Measurements from ENCODE around the gene THBS2. TPM values are rescaled to one million over a fixed set of nuclear protein-coding genes. Genes with fewer than 3 reads are reported as not detected.
"Not testable (repeated sequence)": the region's sequence is repeated elsewhere in the genome, so short reads cannot be mapped to it uniquely, and the experiment has no call there.

The THBS2 gene
- polyA plus RNA-seq, 4 donors: 0.45 to 7.9 (median 2.8) TPM

- 91 to 96% (median 92%) methylated on average over 3 of the region's 3 CpGs for WGBS, 3 donors
- Histone ChIP-seq H3K4me3 (ENCODE audit: low read depth in 1 of 3, low read length in 3 of 3) (no peak overlapping the region), H3K4me1 (ENCODE audit: control insufficient read depth in 3 of 3, insufficient read depth in 2 of 3, low read depth in 1 of 3, low read length in 2 of 3) (no peaks in the 10 kb centered on the region), H3K27me3 (ENCODE audit: control insufficient read depth in 3 of 3, insufficient read depth in 3 of 3, low read length in 3 of 3) (no peaks in the 10 kb centered on the region), H3K36me3 (ENCODE audit: control insufficient read depth in 3 of 3, insufficient read depth in 2 of 3, low read depth in 1 of 3, low read length in 3 of 3) (no peaks in the 10 kb centered on the region), H3K9me3 (ENCODE audit: control insufficient read depth in 2 of 2, insufficient read depth in 1 of 2, low read depth in 1 of 2, low read length in 1 of 2) (no peaks in the 10 kb centered on the region), H3K27ac (ENCODE audit: low read depth in 1 of 3, low read length in 2 of 3) (no peak overlapping the region)
- FAIRE-seq (no peak), DNase-seq (no peak)
Observed at GRCh38 chr6:169184419-169184818, 69.2 kb downstream of the THBS2 start.

- no peaks in the 10 kb centered on the region for H3K27me3 ChIP-seq (ENCODE audit: control insufficient read depth in 3 of 3, insufficient read depth in 3 of 3, low read length in 3 of 3)
- FAIRE-seq (no peak), DNase-seq (no peak)
- H3K36me3 ChIP-seq (ENCODE audit: control insufficient read depth in 3 of 3, insufficient read depth in 2 of 3, low read depth in 1 of 3, low read length in 3 of 3): no peaks in the 10 kb centered on the region
- 85 to 93% (median 88%) methylated on average over 8 of the region's 8 CpGs for WGBS, 3 donors
- no peaks in the 10 kb centered on the region for H3K9me3 ChIP-seq (ENCODE audit: control insufficient read depth in 2 of 2, insufficient read depth in 1 of 2, low read depth in 1 of 2, low read length in 1 of 2)
- no peak overlapping the region for H3K4me3 ChIP-seq (ENCODE audit: low read depth in 1 of 3, low read length in 3 of 3)
- no peaks in the 10 kb centered on the region for H3K4me1 ChIP-seq (ENCODE audit: control insufficient read depth in 3 of 3, insufficient read depth in 2 of 3, low read depth in 1 of 3, low read length in 2 of 3)
- H3K27ac ChIP-seq (ENCODE audit: low read depth in 1 of 3, low read length in 2 of 3): no peak overlapping the region
Observed at GRCh38 chr6:169183233-169183632, 70.4 kb downstream of the THBS2 start.

- not testable (repeated sequence) for DNase-seq; H3K27me3 ChIP-seq (ENCODE audit: control insufficient read depth in 3 of 3, insufficient read depth in 3 of 3, low read length in 3 of 3); H3K4me3 ChIP-seq (ENCODE audit: low read depth in 1 of 3, low read length in 3 of 3); H3K36me3 ChIP-seq (ENCODE audit: control insufficient read depth in 3 of 3, insufficient read depth in 2 of 3, low read depth in 1 of 3, low read length in 3 of 3); H3K27ac ChIP-seq (ENCODE audit: low read depth in 1 of 3, low read length in 2 of 3); H3K4me1 ChIP-seq (ENCODE audit: control insufficient read depth in 3 of 3, insufficient read depth in 2 of 3, low read depth in 1 of 3, low read length in 2 of 3); H3K9me3 ChIP-seq (ENCODE audit: control insufficient read depth in 2 of 2, insufficient read depth in 1 of 2, low read depth in 1 of 2, low read length in 1 of 2); FAIRE-seq
- WGBS, 3 donors: 94 to 100% (median 98%) methylated on average over 1 of the region's 1 CpG
Observed at GRCh38 chr6:169179831-169180230, 73.8 kb downstream of the THBS2 start.

GRCh38 chr6:169177516-169178166, 76.0 kb downstream of the THBS2 start:
- H3K9me3 ChIP-seq (ENCODE audit: control insufficient read depth in 2 of 2, insufficient read depth in 1 of 2, low read depth in 1 of 2, low read length in 1 of 2): no peaks in the 10 kb centered on the region
- H3K4me1 ChIP-seq (ENCODE audit: control insufficient read depth in 3 of 3, insufficient read depth in 2 of 3, low read depth in 1 of 3, low read length in 2 of 3): no peaks in the 10 kb centered on the region
- no peak for DNase-seq
- 73 to 86% (median 79%) methylated on average over 10 of the region's 10 CpGs for WGBS, 3 donors
- H3K4me3 ChIP-seq (ENCODE audit: low read depth in 1 of 3, low read length in 3 of 3): no peak overlapping the region
- no peaks in the 10 kb centered on the region for H3K36me3 ChIP-seq (ENCODE audit: control insufficient read depth in 3 of 3, insufficient read depth in 2 of 3, low read depth in 1 of 3, low read length in 3 of 3)
- no peaks in the 10 kb centered on the region for H3K27me3 ChIP-seq (ENCODE audit: control insufficient read depth in 3 of 3, insufficient read depth in 3 of 3, low read length in 3 of 3)
- no peak for FAIRE-seq
- H3K27ac ChIP-seq (ENCODE audit: low read depth in 1 of 3, low read length in 2 of 3): no peak overlapping the region

GRCh38 chr6:169176361-169176991, 77.2 kb downstream of the THBS2 start:
- no peaks in the 10 kb centered on the region for H3K36me3 ChIP-seq (ENCODE audit: control insufficient read depth in 3 of 3, insufficient read depth in 2 of 3, low read depth in 1 of 3, low read length in 3 of 3)
- no peaks in the 10 kb centered on the region for H3K27me3 ChIP-seq (ENCODE audit: control insufficient read depth in 3 of 3, insufficient read depth in 3 of 3, low read length in 3 of 3)
- no peak overlapping the region for H3K27ac ChIP-seq (ENCODE audit: low read depth in 1 of 3, low read length in 2 of 3)
- no peak overlapping the region for H3K4me3 ChIP-seq (ENCODE audit: low read depth in 1 of 3, low read length in 3 of 3)
- H3K9me3 ChIP-seq (ENCODE audit: control insufficient read depth in 2 of 2, insufficient read depth in 1 of 2, low read depth in 1 of 2, low read length in 1 of 2): no peaks in the 10 kb centered on the region
- DNase-seq: no peak
- FAIRE-seq: no peak
- H3K4me1 ChIP-seq (ENCODE audit: control insufficient read depth in 3 of 3, insufficient read depth in 2 of 3, low read depth in 1 of 3, low read length in 2 of 3): no peaks in the 10 kb centered on the region
- 74 to 85% (median 82%) methylated on average over 15 of the region's 15 CpGs for WGBS, 3 donors

GRCh38 chr6:169175360-169175887, 78.2 kb downstream of the THBS2 start:
- no peak for FAIRE-seq
- 84 to 90% (median 88%) methylated on average over 15 of the region's 15 CpGs for WGBS, 3 donors
- DNase-seq: no peak
- no peaks in the 10 kb centered on the region for H3K9me3 ChIP-seq (ENCODE audit: control insufficient read depth in 2 of 2, insufficient read depth in 1 of 2, low read depth in 1 of 2, low read length in 1 of 2)
- H3K4me1 ChIP-seq (ENCODE audit: control insufficient read depth in 3 of 3, insufficient read depth in 2 of 3, low read depth in 1 of 3, low read length in 2 of 3): no peaks in the 10 kb centered on the region
- H3K4me3 ChIP-seq (ENCODE audit: low read depth in 1 of 3, low read length in 3 of 3): no peak overlapping the region
- no peak overlapping the region for H3K27ac ChIP-seq (ENCODE audit: low read depth in 1 of 3, low read length in 2 of 3)
- no peaks in the 10 kb centered on the region for H3K27me3 ChIP-seq (ENCODE audit: control insufficient read depth in 3 of 3, insufficient read depth in 3 of 3, low read length in 3 of 3)
- no peaks in the 10 kb centered on the region for H3K36me3 ChIP-seq (ENCODE audit: control insufficient read depth in 3 of 3, insufficient read depth in 2 of 3, low read depth in 1 of 3, low read length in 3 of 3)

GRCh38 chr6:169174516-169175359, 78.9 kb downstream of the THBS2 start:
- Histone ChIP-seq H3K4me1 (ENCODE audit: control insufficient read depth in 3 of 3, insufficient read depth in 2 of 3, low read depth in 1 of 3, low read length in 2 of 3) (no peaks in the 10 kb centered on the region), H3K27me3 (ENCODE audit: control insufficient read depth in 3 of 3, insufficient read depth in 3 of 3, low read length in 3 of 3) (no peaks in the 10 kb centered on the region), H3K9me3 (ENCODE audit: control insufficient read depth in 2 of 2, insufficient read depth in 1 of 2, low read depth in 1 of 2, low read length in 1 of 2) (no peaks in the 10 kb centered on the region), H3K27ac (ENCODE audit: low read depth in 1 of 3, low read length in 2 of 3) (no peak overlapping the region), H3K36me3 (ENCODE audit: control insufficient read depth in 3 of 3, insufficient read depth in 2 of 3, low read depth in 1 of 3, low read length in 3 of 3) (no peaks in the 10 kb centered on the region), H3K4me3 (ENCODE audit: low read depth in 1 of 3, low read length in 3 of 3) (no peak overlapping the region)
- FAIRE-seq (no peak), DNase-seq (no peak)
- WGBS, 3 donors: 75 to 85% (median 80%) methylated on average over 24 to 28 of the region's 28 CpGs

GRCh38 chr6:169173532-169174268, 79.9 kb downstream of the THBS2 start:
- Histone ChIP-seq H3K27ac (ENCODE audit: low read depth in 1 of 3, low read length in 2 of 3) (no peak overlapping the region), H3K4me1 (ENCODE audit: control insufficient read depth in 3 of 3, insufficient read depth in 2 of 3, low read depth in 1 of 3, low read length in 2 of 3) (no peaks in the 10 kb centered on the region), H3K36me3 (ENCODE audit: control insufficient read depth in 3 of 3, insufficient read depth in 2 of 3, low read depth in 1 of 3, low read length in 3 of 3) (no peaks in the 10 kb centered on the region), H3K27me3 (ENCODE audit: control insufficient read depth in 3 of 3, insufficient read depth in 3 of 3, low read length in 3 of 3) (no peaks in the 10 kb centered on the region), H3K4me3 (ENCODE audit: low read depth in 1 of 3, low read length in 3 of 3) (no peak overlapping the region), H3K9me3 (ENCODE audit: control insufficient read depth in 2 of 2, insufficient read depth in 1 of 2, low read depth in 1 of 2, low read length in 1 of 2) (no peaks in the 10 kb centered on the region)
- 88 to 90% (median 88%) methylated on average over 25 of the region's 25 CpGs for WGBS, 3 donors
- FAIRE-seq (no peak), DNase-seq (no peak)

Data from small intestine (tissue), 7 donors.